Prostate gland (tissue), 2 donors: Measurements from ENCODE around the gene KCNIP2.

Source experiments
- POLR2A ChIP-seq: fragments of 450-650 bp; IDR thresholded peaks from one replicate; pipeline ENCODE4 v1.6.1; 2016; ENCODE audit warnings: antibody characterized with exemption, mild to moderate bottlenecking
- POLR2AphosphoS5 ChIP-seq: sonication (generic); formaldehyde crosslinking; IDR thresholded peaks from one replicate; pipeline ENCODE4 v1.6.1; 2017; ENCODE audit warnings: antibody characterized with exemption
- TF ChIP-seq, protein P1 (sequence below), 4 experiments: fragments of 200-600 bp in 2 of 4; fragments of 450-650 bp in 2 of 4; sonication (generic) in 2 of 4; IDR thresholded peaks; 1 replicate in 3 of 4; 2 replicates in 1 of 4; pipeline ENCODE4 v1.5.1; 2016 to 2019; ENCODE audit warnings: antibody characterized with exemption in 4 of 4, mild to moderate bottlenecking in 2 of 4, moderate library complexity in 2 of 4

DNA sequence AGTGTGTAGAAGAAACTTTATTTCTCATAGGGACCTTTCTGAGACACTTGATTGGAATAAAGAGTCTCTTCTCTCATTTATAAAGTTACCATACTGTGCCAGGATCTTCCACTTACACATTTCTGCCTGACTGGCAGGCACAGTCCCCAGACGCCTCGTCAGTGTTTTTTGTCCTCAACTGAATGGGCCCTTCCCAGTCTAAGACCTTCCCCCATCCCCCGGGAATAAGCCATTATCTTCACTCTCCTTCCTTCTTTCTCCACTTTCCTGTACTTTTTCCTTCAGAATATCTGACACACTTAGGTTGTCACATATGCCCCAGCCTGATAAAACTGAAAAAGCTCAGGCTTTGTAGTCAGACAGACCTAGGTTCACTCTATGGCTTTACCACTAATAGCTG is 35.3 kb upstream of the KCNIP2 start:
- TF ChIP-seq, protein P1, sequence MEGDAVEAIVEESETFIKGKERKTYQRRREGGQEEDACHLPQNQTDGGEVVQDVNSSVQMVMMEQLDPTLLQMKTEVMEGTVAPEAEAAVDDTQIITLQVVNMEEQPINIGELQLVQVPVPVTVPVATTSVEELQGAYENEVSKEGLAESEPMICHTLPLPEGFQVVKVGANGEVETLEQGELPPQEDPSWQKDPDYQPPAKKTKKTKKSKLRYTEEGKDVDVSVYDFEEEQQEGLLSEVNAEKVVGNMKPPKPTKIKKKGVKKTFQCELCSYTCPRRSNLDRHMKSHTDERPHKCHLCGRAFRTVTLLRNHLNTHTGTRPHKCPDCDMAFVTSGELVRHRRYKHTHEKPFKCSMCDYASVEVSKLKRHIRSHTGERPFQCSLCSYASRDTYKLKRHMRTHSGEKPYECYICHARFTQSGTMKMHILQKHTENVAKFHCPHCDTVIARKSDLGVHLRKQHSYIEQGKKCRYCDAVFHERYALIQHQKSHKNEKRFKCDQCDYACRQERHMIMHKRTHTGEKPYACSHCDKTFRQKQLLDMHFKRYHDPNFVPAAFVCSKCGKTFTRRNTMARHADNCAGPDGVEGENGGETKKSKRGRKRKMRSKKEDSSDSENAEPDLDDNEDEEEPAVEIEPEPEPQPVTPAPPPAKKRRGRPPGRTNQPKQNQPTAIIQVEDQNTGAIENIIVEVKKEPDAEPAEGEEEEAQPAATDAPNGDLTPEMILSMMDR (IDR thresholded peaks at IDR 0.05), result no peak
- no peak for TF ChIP-seq POLR2A
- TF ChIP-seq POLR2AphosphoS5, result no peak
